Gastroesophageal sphincter (tissue), 4 donors: ENCODE results near the gene ATP8B3. TPM values are rescaled to one million over a fixed set of nuclear protein-coding genes. Genes with fewer than 3 reads are reported as not detected.

Experiments used
- ATAC-seq: fragments of 150-250 bp; one replicate; pipeline ENCODE4 v1.9.1; 2016; ENCODE audit warnings: mild to moderate bottlenecking, moderate library complexity
- H3K27ac ChIP-seq, 4 donors: fragments of 200-600 bp; sonication (generic) in 3 of 4; 1 replicate in 3 of 4; 2 replicates in 1 of 4; pipeline ENCODE4 v1.5.1; 2016 to 2019
- H3K27me3 ChIP-seq: fragments of 200-600 bp; sonication (generic); one replicate; pipeline ENCODE4 v1.5.1; 2019
- H3K36me3 ChIP-seq, 2 donors: fragments of 200-600 bp; sonication (generic); one replicate each; pipeline ENCODE4 v1.5.1; 2019; ENCODE audit warnings: control low read depth in 1 of 2
- H3K4me1 ChIP-seq, 3 donors: fragments of 200-600 bp; sonication (generic); 1 replicate in 2 of 3; 2 replicates in 1 of 3; pipeline ENCODE4 v1.5.1; 2016 to 2019; ENCODE audit warnings: control low read depth in 2 of 3
- H3K4me3 ChIP-seq, 2 donors: fragments of 200-600 bp; sonication (generic); one replicate each; pipeline ENCODE4 v1.5.1; 2019; ENCODE audit warnings: mild to moderate bottlenecking in 1 of 2, moderate library complexity in 1 of 2
- H3K9me3 ChIP-seq, 3 donors: fragments of 200-600 bp; sonication (generic); one replicate each; pipeline ENCODE4 v1.5.1; 2017 to 2019; ENCODE audit warnings: control low read depth in 2 of 3
- CTCF ChIP-seq, 4 experiments: fragments of 200-600 bp in 2 of 4; fragments of 450-650 bp in 2 of 4; sonication (generic) in 1 of 4; IDR thresholded peaks; one replicate each; pipeline ENCODE4 v1.5.1; 2017 to 2019; ENCODE audit warnings: antibody characterized with exemption in 4 of 4, mild to moderate bottlenecking in 2 of 4, moderate library complexity in 2 of 4
- EP300 ChIP-seq: sonication (generic); formaldehyde crosslinking; IDR thresholded peaks from one replicate; pipeline ENCODE4 v1.6.1; 2017; ENCODE audit warnings: antibody characterized with exemption, mild to moderate bottlenecking
- POLR2A ChIP-seq, 2 donors: fragments of 450-650 bp; IDR thresholded peaks; one replicate each; pipeline ENCODE4 v1.6.1; 2017; ENCODE audit warnings: antibody characterized with exemption in 2 of 2, mild to moderate bottlenecking in 2 of 2, moderate library complexity in 1 of 2
- POLR2AphosphoS5 ChIP-seq: sonication (generic); formaldehyde crosslinking; IDR thresholded peaks from one replicate; pipeline ENCODE4 v1.6.1; 2017; ENCODE audit warnings: antibody characterized with exemption
- WGBS, 2 donors: methylation state at CpG; one replicate each; pipeline ENCODE4 v1.1.5; 2018; ENCODE audit warnings: low coverage in 1 of 2; 5-methylcytosine and 5-hydroxymethylcytosine counted together
- total RNA-seq, 4 donors: library from RNA; depleted of rRNA; stranded (reverse); fragments of >200 nt; gene quantifications; one replicate each; pipeline ENCODE4 v1.1.0, GENCODE V29; 2016

ATP8B3 gene
- total RNA-seq, 4 donors from 2014 or later: 0.27 to 1.4 (median 0.48) TPM

GRCh38 chr19:1813192-1814182, 1.4 kb upstream of the ATP8B3 start:
- TF ChIP-seq CTCF (IDR thresholded peaks at IDR 0.05) (peak in 1 of 4 experiments; percentile 1), EP300 (no peak)
- Histone ChIP-seq H3K4me3 (peak overlapping the region in 1 of 2 donors; percentile 60), H3K27me3 (no peaks in the 10 kb centered on the region), H3K36me3 (peaks cover 0 to 41% of the 10 kb centered on the region in 2 donors), H3K4me1 (peaks cover 0 to 26% (median 16%) of the 10 kb centered on the region in 3 donors), H3K27ac (peak overlapping the region in 2 of 4 donors; percentile 78), H3K9me3 (no peaks in the 10 kb centered on the region)
- ATAC-seq: no peak
- 69% methylated on average over 7 of the region's 21 CpGs; no CpG with 5 or more reads in 1 of the 2 donors for WGBS, 2 donors

- peaks cover 0 to 33% of the 10 kb centered on the region in 2 donors for H3K36me3 ChIP-seq
- H3K27ac ChIP-seq: peak overlapping the region in 3 of 4 donors; percentile 78 to 85 (median 78)
- peak; percentile 94 for ATAC-seq
- no peaks in the 10 kb centered on the region for H3K9me3 ChIP-seq
- H3K4me3 ChIP-seq: peak overlapping the region; percentile 38 to 60
- no peaks in the 10 kb centered on the region for H3K27me3 ChIP-seq
- WGBS, 2 donors: 0 to 2% methylated on average over 7 to 30 of the region's 47 CpGs
- TF ChIP-seq POLR2AphosphoS5: peak; percentile 15
- peak in 3 of 4 experiments; percentile 46 to 68 (median 52) for TF ChIP-seq CTCF (IDR thresholded peaks at IDR 0.05)
- TF ChIP-seq EP300: no peak
- TF ChIP-seq POLR2A (IDR thresholded peaks at IDR 0.05): no peak
- H3K4me1 ChIP-seq: peaks cover 0 to 26% (median 16%) of the 10 kb centered on the region in 3 donors
Observed at GRCh38 chr19:1812426-1813191, 533 bp upstream of the ATP8B3 start.

GRCh38 chr19:1811472-1811894, 593 bp downstream of the ATP8B3 start:
- WGBS, 2 donors: 24 to 40% methylated on average over 1 to 5 of the region's 13 CpGs
- no peak for ATAC-seq
- H3K4me3 ChIP-seq: peak overlapping the region in 1 of 2 donors; percentile 60

More at GRCh38 chr19:1811472-1811894, 593 bp downstream of the ATP8B3 start:
- peaks cover 0 to 21% of the 10 kb centered on the region in 2 donors for H3K36me3 ChIP-seq
- peaks cover 0 to 26% (median 16%) of the 10 kb centered on the region in 3 donors for H3K4me1 ChIP-seq
- H3K27ac ChIP-seq: peak overlapping the region in 3 of 4 donors; percentile 78 to 85 (median 78)
- no peaks in the 10 kb centered on the region for H3K9me3 ChIP-seq
- peak; percentile 26 for TF ChIP-seq POLR2AphosphoS5
- TF ChIP-seq CTCF (IDR thresholded peaks at IDR 0.05): no peak
- H3K27me3 ChIP-seq: no peaks in the 10 kb centered on the region
